ENCODE results near the gene TAS2R14.

GRCh38 chr12:10939163-10939562, at the start of gene TAS2R14:
- TF ChIP-seq CTCF (IDR thresholded peaks at IDR 0.05) (no peak), POLR2A (IDR thresholded peaks at IDR 0.05) (no peak)
